ENCODE data around the gene MCTP1. TPM values are rescaled to one million over a fixed set of nuclear protein-coding genes. Genes with fewer than 3 reads are reported as not detected.

Gene MCTP1
- total RNA-seq, 1 donor from 2014 or later = 1.7 TPM

- Mint-ChIP-seq H3K27ac (ENCODE audit: unreplicated experiment) (no peak overlapping the region), H3K36me3 (ENCODE audit: low read depth) (no peaks in the 10 kb centered on the region), H3K4me3 (no peak overlapping the region), H3K9me3 (peaks cover 7% of the 10 kb centered on the region), H3K4me1 (no peaks in the 10 kb centered on the region), H3K27me3 (ENCODE audit: low read depth) (peaks cover 19% of the 10 kb centered on the region)
- TF ChIP-seq CTCF (conservative IDR thresholded peaks at IDR 0.05) = no peak
- no peak for DNase-seq (ENCODE audit: low read depth, low spot score)
Measured at GRCh38 chr5:95272316-95272929, 12.5 kb downstream of the MCTP1 start.

- no peak for DNase-seq (ENCODE audit: low read depth, low spot score)
- TF ChIP-seq CTCF (conservative IDR thresholded peaks at IDR 0.05) = no peak
- Mint-ChIP-seq H3K36me3 (ENCODE audit: low read depth) (no peaks in the 10 kb centered on the region), H3K27me3 (ENCODE audit: low read depth) (peaks cover 4% of the 10 kb centered on the region), H3K4me1 (no peaks in the 10 kb centered on the region), H3K9me3 (peaks cover 7% of the 10 kb centered on the region), H3K27ac (ENCODE audit: unreplicated experiment) (no peak overlapping the region), H3K4me3 (no peak overlapping the region)
Measured at GRCh38 chr5:95262933-95263660, 21.8 kb downstream of the MCTP1 start.

GRCh38 chr5:95261437-95262175 is 23.3 kb downstream of the MCTP1 start:
- Mint-ChIP-seq H3K27ac (ENCODE audit: unreplicated experiment) (no peak overlapping the region), H3K36me3 (ENCODE audit: low read depth) (no peaks in the 10 kb centered on the region), H3K4me3 (no peak overlapping the region), H3K9me3 (no peaks in the 10 kb centered on the region), H3K27me3 (ENCODE audit: low read depth) (no peaks in the 10 kb centered on the region), H3K4me1 (no peaks in the 10 kb centered on the region)
- no peak for DNase-seq (ENCODE audit: low read depth, low spot score)
- peak; percentile 65 for TF ChIP-seq CTCF (conservative IDR thresholded peaks at IDR 0.05)

- Mint-ChIP-seq H3K4me3 (no peak overlapping the region), H3K36me3 (ENCODE audit: low read depth) (no peaks in the 10 kb centered on the region), H3K4me1 (no peaks in the 10 kb centered on the region), H3K9me3 (no peaks in the 10 kb centered on the region), H3K27ac (ENCODE audit: unreplicated experiment) (no peak overlapping the region), H3K27me3 (ENCODE audit: low read depth) (no peaks in the 10 kb centered on the region)
- no peak for TF ChIP-seq CTCF (conservative IDR thresholded peaks at IDR 0.05)
- DNase-seq (ENCODE audit: low read depth, low spot score) = no peak
Measured at GRCh38 chr5:95256991-95257390, 27.9 kb downstream of the MCTP1 start.

- TF ChIP-seq CTCF (conservative IDR thresholded peaks at IDR 0.05) = no peak
- no peaks in the 10 kb centered on the region for H3K27me3 Mint-ChIP-seq (ENCODE audit: low read depth)
- no peaks in the 10 kb centered on the region for H3K4me1 Mint-ChIP-seq
- DNase-seq (ENCODE audit: low read depth, low spot score) = no peak
- no peaks in the 10 kb centered on the region for H3K9me3 Mint-ChIP-seq
- no peak overlapping the region for H3K4me3 Mint-ChIP-seq
- no peak overlapping the region for H3K27ac Mint-ChIP-seq (ENCODE audit: unreplicated experiment)
- no peaks in the 10 kb centered on the region for H3K36me3 Mint-ChIP-seq (ENCODE audit: low read depth)
Measured at GRCh38 chr5:95256446-95256845, 28.4 kb downstream of the MCTP1 start.

Data from neural crest cell (in vitro differentiated cells).